H54 (cell line): ENCODE data around the gene FBXO3.
"Not testable (repeated sequence)": the region's sequence is repeated elsewhere in the genome, so short reads cannot be mapped to it uniquely, and the experiment has no call there.

Experiments
- DNase-seq: peaks from one replicate; pipeline ENCODE4 v3.0.0; 2011; ENCODE audit warnings: low spot score, mixed read lengths; ENCODE audit not compliant: insufficient read length
- FAIRE-seq: peaks from 3 replicates; lab custom pipeline; 2011; peaks lifted over from hg19 to GRCh38; lab: Jason Lieb, UNC
- POLR2A ChIP-seq: IDR thresholded peaks from 2 replicates; pipeline ENCODE4 v1.6.1; 2011; ENCODE audit warnings: low read depth, mild to moderate bottlenecking, low read length

The FBXO3 gene, protein sequence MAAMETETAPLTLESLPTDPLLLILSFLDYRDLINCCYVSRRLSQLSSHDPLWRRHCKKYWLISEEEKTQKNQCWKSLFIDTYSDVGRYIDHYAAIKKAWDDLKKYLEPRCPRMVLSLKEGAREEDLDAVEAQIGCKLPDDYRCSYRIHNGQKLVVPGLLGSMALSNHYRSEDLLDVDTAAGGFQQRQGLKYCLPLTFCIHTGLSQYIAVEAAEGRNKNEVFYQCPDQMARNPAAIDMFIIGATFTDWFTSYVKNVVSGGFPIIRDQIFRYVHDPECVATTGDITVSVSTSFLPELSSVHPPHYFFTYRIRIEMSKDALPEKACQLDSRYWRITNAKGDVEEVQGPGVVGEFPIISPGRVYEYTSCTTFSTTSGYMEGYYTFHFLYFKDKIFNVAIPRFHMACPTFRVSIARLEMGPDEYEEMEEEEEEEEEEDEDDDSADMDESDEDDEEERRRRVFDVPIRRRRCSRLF

DNA sequence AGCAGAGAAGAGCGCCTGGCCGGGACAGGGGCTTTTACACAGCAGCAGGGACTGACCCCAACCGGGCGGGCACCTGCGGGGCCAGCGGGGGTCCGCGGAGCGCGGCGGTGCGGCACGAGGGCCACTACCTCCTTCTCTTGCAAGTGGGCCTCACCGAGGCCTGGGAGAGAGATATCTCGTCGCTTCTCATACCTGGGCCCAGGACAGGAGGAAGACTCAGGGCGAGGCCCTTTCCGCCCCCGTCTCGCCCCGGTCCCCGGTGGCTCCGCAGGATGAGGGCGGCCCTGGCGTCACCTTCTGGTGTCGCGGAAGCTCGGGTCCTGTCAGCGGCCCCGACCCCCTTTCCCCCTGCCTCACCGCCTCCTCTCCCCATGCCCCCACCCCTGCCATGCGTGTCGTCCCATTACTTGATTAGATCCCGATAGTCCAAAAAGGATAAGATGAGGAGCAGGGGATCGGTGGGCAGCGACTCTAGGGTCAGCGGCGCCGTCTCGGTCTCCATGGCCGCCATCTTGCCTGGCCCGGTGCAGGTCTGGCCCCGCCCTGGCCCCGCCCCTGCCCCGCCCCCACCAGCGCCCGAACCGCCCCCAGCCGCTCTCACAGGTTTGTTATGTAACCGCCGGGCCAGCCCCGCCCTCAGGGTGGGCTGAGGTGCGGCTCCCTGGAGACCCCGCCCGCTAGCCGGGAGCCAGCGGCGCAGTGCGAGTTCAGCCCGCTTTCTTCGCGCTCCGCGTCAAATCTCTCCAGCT is at the start of gene FBXO3:
Gene FBXO3, minus strand, starts transcription at position 534 of the 749 bp plus-strand sequence. Its CDS starts 23 bp downstream, at position 511.
- peak; percentile 71 for DNase-seq
- peak; percentile 42 for TF ChIP-seq POLR2A
- no peak for FAIRE-seq

DNA sequence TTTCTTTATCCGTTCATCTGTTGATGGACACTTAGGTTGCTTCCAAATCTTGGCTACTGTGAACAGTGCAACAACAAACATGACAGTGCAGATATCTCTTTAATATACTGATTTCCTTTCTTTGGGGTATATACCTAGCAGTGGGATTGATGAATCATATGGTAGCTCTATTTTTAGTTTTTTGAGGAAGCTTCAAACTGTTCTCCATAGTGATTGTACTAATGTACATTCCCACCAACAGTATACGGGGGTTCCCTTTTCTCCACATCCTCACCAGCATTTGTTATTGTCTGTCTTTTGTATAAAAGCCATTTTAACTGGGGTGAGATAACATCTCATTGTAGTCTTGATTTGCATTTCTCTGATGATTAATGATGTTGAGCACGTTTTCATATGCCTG is 48.7 kb upstream of the FBXO3 start:
- not testable (repeated sequence) for FAIRE-seq, DNase-seq

DNA sequence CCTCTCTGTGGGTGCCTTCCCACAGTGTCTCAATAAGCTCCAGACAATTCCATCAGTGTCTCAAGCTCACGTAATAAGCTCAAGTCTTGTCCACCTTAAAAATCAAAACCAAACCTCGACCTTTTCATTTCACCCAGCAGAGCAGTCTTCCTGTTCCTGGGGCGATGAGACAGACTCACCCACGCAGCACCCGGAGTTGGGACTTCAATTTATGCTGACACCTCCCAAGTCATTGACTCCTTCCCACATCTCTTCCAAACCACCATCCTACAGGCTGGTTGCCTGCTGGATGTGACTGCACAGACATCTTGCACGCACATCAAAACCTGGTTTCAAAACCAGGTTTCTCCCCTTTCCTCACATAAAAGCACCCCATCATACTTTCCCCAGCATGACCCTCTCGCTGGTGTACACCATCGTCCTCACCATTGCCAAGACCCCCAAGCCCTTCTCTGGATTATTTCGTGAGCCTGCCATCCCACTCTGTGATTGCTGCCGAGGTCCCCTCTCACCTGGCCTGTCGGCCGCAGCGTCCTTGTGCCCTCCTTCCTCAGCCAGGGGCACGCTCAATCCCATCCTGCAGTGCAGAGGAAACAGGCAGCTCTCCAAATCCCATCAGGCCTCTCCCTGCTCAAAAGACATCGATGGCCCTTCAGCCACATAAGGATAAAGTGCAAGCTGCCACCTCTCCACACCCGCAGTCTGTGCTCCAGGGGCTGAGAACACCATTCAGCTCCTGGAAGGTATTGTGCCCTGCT is 45.1 kb upstream of the FBXO3 start:
- no peak for DNase-seq

DNA sequence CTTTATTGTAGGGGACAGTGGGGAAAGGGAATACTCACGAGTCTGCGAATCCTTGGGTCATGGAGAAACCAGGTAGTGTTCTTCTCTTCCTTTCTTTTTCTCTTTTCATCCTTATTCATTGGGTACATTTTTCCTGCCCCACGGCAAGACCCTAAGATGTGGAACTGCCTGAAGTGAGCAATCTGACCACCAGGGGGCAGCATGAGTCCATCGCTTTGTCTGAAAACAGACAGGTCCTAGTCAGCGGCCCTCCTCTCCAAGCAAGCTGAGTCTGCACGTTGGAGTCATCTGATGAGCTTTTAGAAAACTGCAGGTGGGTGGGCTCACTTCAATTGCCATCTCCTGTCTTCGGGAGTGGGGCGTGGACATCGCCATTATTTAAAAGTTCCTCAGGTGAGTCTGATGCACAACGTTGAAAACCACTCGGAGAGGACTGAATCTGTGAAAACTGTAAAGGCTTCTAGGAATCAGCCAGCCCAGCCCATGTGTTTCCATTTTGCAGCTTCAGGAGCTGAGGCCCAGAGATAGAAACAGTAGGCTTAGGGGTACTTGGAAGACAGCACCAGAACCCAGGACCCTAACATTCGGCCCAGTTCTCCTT is 34.0 kb upstream of the FBXO3 start:
- DNase-seq (peak; percentile 34), FAIRE-seq (peak; percentile 65)
- TF ChIP-seq POLR2A: no peak

More for the DNA sequence above, 45.1 kb upstream of the FBXO3 start:
- no peak for FAIRE-seq
- no peak for TF ChIP-seq POLR2A

DNA sequence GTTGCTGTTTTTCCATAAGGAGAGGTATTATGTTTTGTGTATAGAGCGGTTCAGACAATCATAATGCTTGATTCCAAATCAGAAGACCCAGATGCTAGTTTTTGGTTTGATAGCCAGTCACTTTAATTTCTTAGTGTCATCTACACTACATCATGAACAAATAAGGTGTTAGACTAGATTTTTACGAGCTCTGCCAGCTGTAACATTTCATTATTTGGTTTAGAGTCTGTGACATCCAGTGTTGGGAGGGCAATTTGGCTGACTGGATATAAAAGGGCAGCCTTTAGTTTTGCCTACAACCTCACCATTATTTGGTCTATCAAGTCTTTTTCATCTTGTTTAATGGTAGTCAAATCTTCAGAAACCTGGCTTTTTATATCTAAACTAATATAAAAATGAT is 30.2 kb upstream of the FBXO3 start:
- FAIRE-seq (no peak), DNase-seq (no peak)
- no peak for TF ChIP-seq POLR2A

DNA sequence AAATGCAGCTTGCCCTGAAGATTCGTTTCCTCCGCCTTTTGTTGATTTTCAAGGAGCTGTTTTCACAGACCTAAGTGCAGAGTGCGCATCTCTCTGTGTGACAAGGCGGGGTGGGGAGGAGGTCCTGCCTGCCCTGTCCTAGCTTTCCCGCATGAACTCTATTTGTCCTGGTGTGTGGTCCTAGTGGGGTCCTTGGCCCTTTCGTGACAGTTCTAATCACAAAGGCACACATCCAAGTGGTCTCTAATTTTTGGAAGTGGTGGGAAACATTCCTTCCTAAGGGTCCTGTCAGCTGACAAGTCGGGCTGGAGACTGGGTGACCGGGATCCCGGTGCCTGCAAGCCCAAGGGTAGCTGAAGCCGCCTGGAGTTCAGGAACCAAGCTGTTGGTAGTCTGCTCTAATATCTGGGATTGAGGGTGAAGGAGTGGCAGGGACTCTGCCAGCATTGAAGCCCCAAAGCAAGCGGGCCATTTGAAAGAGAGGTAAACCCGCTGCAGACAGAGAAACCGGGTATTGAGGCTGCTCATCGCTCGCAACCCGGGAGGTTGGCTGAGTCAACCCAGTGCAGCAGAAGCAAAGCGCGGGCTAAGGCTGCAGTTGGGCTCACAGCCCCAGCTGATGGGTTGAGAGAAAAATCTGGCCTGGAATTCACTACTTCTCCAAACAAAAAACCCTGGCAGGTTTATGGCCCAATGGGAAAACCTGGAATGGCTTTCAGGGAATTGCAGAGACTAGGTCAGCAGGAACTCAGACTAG is 28.1 kb upstream of the FBXO3 start:
- FAIRE-seq: peak; percentile 87
- peak; percentile 78 for TF ChIP-seq POLR2A
- DNase-seq: peak; percentile 71

DNA sequence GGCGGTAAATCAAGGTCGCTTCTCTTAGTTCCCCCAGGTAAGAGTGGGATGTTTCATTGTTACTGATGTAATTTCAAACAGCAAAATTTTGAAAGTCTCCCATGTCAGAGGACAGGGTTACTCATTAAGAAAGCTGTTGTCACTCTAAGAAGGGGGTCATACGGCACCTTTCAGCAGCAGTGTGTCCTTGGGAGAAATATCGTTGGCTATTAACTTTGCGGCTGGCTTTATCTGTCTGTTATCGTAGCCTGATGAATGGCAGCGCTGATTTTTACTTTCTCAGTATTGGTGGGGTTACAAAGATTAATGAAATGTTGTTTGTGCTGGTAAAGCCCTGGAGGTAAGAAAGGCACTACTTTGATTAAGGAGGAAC is 27.5 kb upstream of the FBXO3 start:
- FAIRE-seq: no peak

DNA sequence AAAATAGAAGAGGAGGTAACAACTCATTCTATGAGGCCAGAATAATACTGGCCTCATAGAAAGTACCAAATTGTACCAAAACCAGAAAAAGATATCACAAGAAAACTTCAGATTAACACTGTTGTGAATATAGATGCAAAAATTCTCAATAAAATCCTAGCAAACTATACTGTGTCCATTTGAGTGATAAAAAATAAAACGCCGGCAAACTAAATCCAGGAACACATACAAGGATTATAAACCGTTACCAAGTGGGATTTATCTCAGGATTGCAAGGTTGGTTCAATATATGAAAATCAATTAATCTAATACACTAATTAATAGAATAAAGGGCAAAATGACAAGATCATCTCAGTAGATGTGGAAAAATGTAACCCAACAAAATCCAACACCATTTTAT is 23.6 kb upstream of the FBXO3 start:
- DNase-seq: no peak
- no peak for TF ChIP-seq POLR2A
- no peak for FAIRE-seq

More for the DNA sequence above, 27.5 kb upstream of the FBXO3 start:
- DNase-seq: no peak
- TF ChIP-seq POLR2A: no peak

DNA sequence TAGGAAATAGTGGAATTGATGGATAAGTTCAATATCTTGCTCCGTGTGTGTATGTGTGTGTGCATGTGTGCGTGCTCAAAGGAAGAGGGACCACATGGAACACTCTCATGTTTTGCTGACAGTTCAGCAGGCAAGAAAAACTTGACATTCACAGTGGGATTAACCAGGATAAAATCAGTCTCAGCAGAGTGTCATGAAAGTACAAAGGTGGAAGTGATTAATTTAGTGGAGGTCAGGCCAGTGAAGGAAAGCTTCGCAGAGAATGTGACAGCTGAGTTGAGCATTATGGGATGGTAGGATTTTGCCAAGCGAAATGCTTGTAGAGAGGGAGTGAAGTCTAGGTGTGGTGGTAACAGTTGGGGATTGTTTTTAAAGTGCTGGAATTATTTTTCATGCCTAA is 15.7 kb upstream of the FBXO3 start:
- FAIRE-seq: no peak

DNA sequence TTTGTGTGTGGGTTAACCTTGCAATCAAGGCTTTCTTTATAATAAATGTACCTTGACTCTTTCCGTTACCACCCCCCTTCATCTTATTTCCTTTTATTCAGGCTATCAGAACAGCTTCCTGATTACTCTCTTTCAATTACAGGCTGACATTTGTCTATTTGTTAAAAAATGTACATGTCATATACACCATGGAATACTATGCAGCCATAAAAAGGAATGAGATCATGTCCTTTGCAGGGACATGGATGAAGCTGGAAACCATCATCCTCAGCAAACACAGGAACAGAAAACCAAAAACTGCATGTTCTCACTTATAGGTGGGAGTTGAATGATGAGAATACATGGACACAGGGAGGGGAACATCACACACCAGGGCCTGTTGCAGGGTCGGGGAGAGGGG is 13.8 kb upstream of the FBXO3 start:
- FAIRE-seq, DNase-seq: not testable (repeated sequence)

More for the DNA sequence above, 15.7 kb upstream of the FBXO3 start:
- no peak for DNase-seq
- TF ChIP-seq POLR2A: no peak

DNA sequence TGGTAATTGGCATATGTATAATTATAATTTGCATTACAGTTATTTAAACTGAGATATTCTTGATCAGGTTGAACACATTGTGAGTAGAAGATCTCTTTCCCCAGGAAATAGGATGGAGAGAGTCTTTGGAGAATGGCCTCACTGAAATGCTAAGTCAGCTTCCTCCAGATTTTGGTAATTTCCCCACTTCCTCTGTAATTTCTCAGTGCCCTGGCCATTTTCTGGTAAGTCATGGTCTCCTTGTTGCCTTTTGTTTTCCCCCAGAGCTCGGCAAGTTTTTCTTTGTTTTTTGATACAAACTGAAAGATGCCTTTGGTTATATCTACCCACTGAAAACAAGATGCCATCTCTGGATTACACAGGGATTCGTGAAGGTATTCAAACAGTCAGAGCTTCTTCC is 12.8 kb upstream of the FBXO3 start:
- DNase-seq: no peak
- TF ChIP-seq POLR2A: no peak
- FAIRE-seq: no peak

DNA sequence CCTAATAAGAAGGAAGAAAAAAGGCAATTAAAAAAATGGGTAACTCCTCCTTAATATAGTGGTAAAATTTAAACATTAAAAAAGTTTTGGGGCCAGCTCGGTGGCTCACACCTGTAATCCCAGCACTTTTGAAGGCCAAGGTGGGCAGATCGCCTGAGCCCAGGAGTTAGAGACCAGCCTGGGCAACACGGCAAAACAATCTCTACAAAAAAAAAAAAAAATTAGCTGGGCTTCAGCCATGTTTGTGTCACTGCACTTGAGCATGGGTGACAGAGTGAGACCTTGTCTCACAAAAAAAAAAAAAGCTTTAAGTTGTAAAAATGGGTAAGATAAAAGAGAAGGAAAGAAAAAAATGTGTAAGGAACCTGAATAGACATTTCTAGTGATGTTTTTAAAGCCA is 11.3 kb upstream of the FBXO3 start:
- no peak for FAIRE-seq
- no peak for DNase-seq
- TF ChIP-seq POLR2A: no peak
